ENCODE data around the gene IKZF3.
A peak's percentile ranks its signal among the peaks of the same experiment; 100 is the strongest.
"Not testable (repeated sequence)": the region's sequence is repeated elsewhere in the genome, so short reads cannot be mapped to it uniquely, and the experiment has no call there.

Gene IKZF3

GRCh38 chr17:39863918-39864746 is at the start of gene IKZF3:
IKZF3 (minus strand) TSS chr17:39864312; CDS start chr17:39864126, 186 bp downstream.
- DNase-seq (ENCODE audit: low read depth): peak; percentile 73

GRCh38 chr17:39908789-39909352 is 44.8 kb upstream of the IKZF3 start:
- DNase-seq (ENCODE audit: low read depth): no peak

GRCh38 chr17:39904990-39905288 is 40.8 kb upstream of the IKZF3 start:
- no peak for DNase-seq (ENCODE audit: low read depth)

GRCh38 chr17:39903158-39903884 is 39.2 kb upstream of the IKZF3 start:
- DNase-seq (ENCODE audit: low read depth): no peak

GRCh38 chr17:39902027-39902426 is 37.9 kb upstream of the IKZF3 start:
- DNase-seq (ENCODE audit: low read depth): not testable (repeated sequence)

- DNase-seq (ENCODE audit: low read depth): no peak
Measured at GRCh38 chr17:39899215-39899614, 35.1 kb upstream of the IKZF3 start.

GRCh38 chr17:39898088-39898487 is 34.0 kb upstream of the IKZF3 start:
- no peak for DNase-seq (ENCODE audit: low read depth)

GRCh38 chr17:39894681-39895376 is 30.7 kb upstream of the IKZF3 start:
- no peak for DNase-seq (ENCODE audit: low read depth)

GRCh38 chr17:39889200-39889599 is 25.1 kb upstream of the IKZF3 start:
- DNase-seq (ENCODE audit: low read depth): no peak

GRCh38 chr17:39887078-39887477 is 23.0 kb upstream of the IKZF3 start:
- no peak for DNase-seq (ENCODE audit: low read depth)

GRCh38 chr17:39886102-39886501 is 22.0 kb upstream of the IKZF3 start:
- not testable (repeated sequence) for DNase-seq (ENCODE audit: low read depth)

- DNase-seq (ENCODE audit: low read depth): no peak
Measured at GRCh38 chr17:39872751-39873150, 8.6 kb upstream of the IKZF3 start.

- DNase-seq (ENCODE audit: low read depth): no peak
Measured at GRCh38 chr17:39871801-39872200, 7.7 kb upstream of the IKZF3 start.

- no peak for DNase-seq (ENCODE audit: low read depth)
Measured at GRCh38 chr17:39870776-39871175, 6.7 kb upstream of the IKZF3 start.

GRCh38 chr17:39868554-39868942 is 4.4 kb upstream of the IKZF3 start:
- no peak for DNase-seq (ENCODE audit: low read depth)

- DNase-seq (ENCODE audit: low read depth): peak; percentile 15
Measured at GRCh38 chr17:39867880-39868553, 3.9 kb upstream of the IKZF3 start, which contains the start of gene ZPBP2. ZPBP2 (plus strand) TSS chr17:39868202; CDS start chr17:39868355, 153 bp downstream.

GRCh38 chr17:39867084-39867879 is 3.2 kb upstream of the IKZF3 start:
- DNase-seq (ENCODE audit: low read depth): peak; percentile 38

GRCh38 chr17:39866013-39866730 is 2.1 kb upstream of the IKZF3 start:
- DNase-seq (ENCODE audit: low read depth): no peak

GRCh38 chr17:39863244-39863917 is 731 bp downstream of the IKZF3 start:
- no peak for DNase-seq (ENCODE audit: low read depth)

- no peak for DNase-seq (ENCODE audit: low read depth)
Measured at GRCh38 chr17:39861235-39861634, 2.9 kb downstream of the IKZF3 start.

Measured in activated gamma-delta T cell treated with anti-CD3 and anti-CD28 coated beads, Interleukin-2, amount 50 U/mL, for 16 hours (primary cell).